HG02678 (cell line): ENCODE data around the gene ARL4C.

Experiments used
- ATAC-seq: cut with Tn5 transposase; IDR thresholded peaks from one replicate; pipeline ENCODE4 v1.9.1; 2021; ENCODE audit warnings: mild to moderate bottlenecking, moderate library complexity; ENCODE audit not compliant: unreplicated experiment

Gene ARL4C

GRCh38 chr2:234496835-234497593 lies at the start of gene ARL4C:
ARL4C (minus strand) TSS chr2:234497081; CDS start chr2:234496586, 495 bp downstream.
- peak; percentile 57 for ATAC-seq

DNA sequence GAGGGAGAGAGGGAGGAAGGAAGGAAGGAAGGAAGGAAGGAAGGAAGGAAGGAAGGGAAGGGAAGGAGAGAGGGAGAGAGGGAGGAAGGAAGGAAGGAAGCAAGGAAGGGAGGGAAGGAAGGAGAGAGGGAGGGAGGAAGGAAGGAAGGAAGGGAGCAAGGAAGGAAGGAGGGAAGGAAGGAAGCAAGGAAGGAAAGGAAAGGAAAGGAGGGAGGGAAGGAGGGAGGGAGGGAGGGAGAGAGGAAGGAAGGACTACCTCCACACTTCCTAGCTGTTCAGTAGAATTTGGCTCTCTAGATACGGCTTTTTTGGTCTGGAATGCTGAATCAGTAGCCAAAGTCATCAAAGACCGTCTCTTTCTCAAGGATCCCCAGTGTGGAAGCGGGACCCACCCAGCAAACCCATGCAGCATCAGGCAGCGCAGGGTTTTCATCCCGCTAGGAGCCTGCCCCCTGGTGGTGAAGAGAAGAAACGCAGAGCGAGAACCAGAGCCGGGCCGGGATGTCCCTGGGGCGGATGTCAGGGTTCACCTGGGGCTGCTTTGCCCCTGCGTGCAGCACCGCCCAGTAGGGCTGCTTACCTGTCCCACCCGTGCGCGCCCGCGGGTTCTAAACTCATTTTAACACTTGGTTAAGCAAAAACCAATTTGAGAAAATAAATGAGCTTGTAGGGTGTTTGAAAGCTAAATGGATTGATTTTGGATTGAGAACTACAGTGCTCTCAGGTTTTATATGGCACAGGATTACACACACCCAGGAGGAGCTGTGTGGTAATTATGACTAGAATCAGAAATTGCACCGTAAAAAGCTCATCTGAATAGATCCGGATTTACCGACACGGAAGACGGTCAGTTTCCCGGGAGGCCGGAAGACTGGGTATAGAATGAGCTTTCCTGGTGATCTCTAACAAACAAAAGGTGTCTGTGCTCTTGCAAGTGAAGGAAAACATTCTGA lies 48.1 kb upstream of the ARL4C start:
- no peak for ATAC-seq

DNA sequence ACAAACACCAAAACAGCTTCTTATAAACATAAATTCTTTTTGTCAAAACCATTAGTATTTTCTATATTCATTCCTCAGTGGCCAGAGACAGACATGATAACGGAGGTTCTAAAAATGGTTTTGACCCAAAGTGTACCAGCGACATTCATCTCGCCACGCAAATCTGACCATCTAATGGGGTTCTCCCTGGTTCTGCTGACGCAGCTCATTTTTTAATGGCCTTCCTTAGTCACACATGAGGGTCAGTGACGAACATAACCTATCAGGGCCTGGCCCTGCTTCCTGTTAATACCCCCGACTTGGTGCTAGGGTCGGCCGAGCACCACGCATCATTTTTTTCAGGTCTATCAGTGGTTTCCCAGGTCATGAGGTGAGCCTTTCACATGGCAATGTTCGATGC lies 45.9 kb upstream of the ARL4C start:
- ATAC-seq = no peak

DNA sequence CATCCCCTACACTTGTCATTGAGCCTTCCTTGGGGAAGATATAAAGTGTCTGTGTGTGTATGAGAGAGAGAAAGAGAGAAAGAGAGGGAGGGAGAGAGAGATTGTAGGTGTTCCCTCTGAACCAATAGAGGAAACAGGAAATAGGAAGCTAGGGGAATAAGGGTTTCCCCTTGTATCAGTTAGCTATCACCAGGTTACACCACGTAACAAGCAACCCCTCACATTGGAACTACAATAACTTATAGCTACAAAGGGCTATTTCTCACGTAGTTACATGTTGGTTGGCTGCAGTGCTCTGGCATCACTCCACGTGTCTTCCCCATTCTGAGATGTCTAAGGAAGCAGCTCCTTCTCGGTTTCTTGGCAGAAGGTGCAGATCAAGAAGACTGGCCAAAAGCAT lies 41.0 kb upstream of the ARL4C start:
- no peak for ATAC-seq

DNA sequence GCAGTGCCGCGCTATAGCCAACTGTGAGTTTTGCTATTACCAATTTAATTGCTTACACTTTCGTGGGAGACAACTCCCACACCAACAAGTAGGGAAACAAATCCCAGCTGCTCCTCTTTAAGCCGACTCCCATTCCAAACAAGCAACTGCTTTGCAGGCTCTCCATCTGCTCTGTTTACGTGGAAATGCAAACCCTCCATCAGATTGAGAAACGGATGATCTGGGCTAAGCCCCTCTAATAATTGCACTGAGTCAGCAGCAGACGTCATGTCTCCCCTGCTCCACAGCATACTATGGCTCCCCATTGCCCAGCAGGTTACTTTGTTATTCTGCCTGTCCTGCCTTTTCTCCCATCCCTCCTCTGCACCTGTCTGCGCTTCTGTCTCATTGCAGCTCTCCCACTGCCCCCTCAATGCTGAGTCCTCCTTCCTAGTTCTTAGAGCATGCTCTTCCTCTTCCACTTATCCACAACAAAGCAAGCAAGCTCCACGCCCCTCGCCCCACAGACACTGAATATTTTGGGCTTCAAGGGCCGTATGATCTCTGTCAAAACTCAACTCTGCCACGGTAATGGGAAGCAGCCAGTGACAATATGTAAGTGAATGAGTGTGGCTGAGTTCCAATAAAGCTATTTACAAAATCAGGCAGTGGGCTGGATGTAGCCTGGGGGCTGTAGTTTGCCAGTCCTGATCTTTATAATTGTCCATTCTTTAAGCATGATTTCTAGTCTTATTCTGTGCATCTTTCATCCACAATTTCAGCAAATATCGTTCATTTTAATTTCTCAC lies 39.5 kb upstream of the ARL4C start:
- no peak for ATAC-seq

- no peak for ATAC-seq
Measured at GRCh38 chr2:234535464-234535863, 38.6 kb upstream of the ARL4C start.

DNA sequence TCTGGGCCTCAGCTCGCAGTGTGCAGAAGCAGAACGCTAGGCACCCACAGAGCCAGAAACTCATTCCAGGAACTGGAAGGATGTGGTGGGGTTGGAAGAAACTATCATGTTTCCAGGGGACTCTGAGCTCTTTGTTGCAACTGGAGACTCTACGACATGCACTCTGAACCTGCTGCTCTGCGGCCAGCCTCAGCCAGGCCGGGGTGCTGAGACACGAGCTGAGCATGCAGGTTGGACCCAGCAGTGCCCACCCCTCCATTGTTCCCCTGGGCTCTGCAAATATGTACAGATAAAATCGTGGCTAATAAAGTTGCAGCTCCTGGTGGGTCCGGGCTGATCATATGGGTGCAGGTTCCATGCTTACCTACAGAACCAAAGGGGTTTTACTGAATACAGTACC lies 37.6 kb upstream of the ARL4C start:
- no peak for ATAC-seq

DNA sequence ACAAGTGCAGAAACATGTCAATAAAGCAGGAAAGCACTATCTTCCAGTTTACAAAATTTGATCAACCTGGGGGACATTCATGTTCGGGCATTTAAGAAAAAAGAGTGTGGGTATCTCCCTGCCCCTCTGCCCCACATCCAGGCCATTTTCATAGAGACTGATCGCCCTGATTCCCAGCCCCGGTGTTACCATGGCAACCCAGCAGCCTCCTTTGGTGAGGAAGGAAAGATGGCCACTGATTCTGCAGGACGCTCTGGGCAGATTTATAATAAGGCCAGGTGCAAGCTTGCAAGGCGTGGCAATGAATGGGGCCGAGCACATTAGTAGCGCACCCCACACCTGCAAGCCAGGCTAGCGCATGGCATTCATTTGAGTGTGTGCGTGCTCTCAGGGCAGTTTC lies 36.7 kb upstream of the ARL4C start:
- ATAC-seq = no peak

GRCh38 chr2:234528410-234529148 lies 31.7 kb upstream of the ARL4C start:
- no peak for ATAC-seq

DNA sequence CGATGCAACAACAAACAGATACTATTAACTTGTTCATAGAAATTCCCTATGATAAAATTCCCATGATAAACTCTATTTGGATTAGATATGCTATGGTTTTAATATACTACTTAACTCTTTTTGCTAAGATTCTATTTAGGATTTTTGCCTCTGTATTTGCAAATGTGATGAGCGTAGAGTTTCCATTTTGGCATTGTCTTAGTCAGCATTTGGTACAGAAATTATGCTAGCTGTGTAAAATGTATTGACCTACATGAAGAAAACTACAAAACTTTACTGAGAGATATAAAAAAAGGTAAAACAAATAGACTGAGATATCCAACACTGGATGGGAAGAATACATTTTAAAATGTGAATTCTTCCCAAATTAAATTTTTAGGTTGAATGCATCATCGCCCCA lies 29.8 kb upstream of the ARL4C start:
- no peak for ATAC-seq

DNA sequence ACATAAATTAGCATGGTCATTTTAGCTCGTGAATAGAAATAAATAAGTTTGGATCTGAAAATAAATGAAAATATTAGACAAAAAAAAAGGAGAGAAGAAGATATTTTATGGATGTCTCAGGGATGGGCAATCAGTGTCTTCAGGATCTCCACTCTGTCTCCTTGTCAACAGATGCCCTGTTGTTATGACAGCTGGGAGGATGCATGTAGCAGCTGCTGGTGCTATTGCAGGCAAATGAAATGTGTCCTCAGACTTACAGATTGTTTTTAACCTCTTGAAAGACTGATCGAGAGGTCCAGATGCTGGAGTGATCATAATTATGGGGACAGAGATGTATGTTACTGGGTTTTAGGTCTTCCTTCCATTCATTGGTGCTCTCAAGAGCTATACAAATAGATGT lies 24.7 kb upstream of the ARL4C start:
- ATAC-seq = no peak

DNA sequence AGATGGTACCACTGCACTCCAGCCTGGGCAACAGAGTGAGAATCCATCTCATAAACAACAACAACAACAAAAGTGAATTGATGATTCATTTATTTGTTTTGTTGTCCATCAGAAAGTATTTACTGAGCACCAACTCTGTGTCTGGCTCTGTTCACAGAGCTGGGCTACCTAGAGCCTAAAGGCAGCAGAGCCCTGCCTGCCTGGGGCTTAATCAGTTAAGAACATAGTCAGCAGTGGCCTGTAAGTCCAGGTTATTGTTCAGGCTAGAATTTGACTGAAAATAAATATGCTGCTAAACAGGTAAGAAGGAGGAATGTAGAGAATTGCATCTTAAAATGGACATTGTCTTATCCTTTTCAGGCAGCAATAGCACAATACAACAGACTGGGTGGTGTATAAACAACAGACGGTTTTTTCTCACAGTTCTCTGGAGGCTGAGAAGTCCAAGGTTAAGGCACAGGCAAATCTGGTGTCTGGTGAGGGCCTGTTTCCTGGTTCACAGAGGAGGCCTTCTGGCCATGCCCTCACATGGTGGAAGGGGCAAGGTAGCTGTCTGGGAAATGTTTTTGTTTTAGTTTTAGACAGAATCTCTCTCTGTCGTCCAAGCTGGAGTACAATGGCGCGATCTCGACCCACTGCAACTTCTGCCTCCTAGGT lies 22.2 kb upstream of the ARL4C start:
- ATAC-seq = no peak

- no peak for ATAC-seq
Measured at GRCh38 chr2:234517971-234518370, 21.1 kb upstream of the ARL4C start.

DNA sequence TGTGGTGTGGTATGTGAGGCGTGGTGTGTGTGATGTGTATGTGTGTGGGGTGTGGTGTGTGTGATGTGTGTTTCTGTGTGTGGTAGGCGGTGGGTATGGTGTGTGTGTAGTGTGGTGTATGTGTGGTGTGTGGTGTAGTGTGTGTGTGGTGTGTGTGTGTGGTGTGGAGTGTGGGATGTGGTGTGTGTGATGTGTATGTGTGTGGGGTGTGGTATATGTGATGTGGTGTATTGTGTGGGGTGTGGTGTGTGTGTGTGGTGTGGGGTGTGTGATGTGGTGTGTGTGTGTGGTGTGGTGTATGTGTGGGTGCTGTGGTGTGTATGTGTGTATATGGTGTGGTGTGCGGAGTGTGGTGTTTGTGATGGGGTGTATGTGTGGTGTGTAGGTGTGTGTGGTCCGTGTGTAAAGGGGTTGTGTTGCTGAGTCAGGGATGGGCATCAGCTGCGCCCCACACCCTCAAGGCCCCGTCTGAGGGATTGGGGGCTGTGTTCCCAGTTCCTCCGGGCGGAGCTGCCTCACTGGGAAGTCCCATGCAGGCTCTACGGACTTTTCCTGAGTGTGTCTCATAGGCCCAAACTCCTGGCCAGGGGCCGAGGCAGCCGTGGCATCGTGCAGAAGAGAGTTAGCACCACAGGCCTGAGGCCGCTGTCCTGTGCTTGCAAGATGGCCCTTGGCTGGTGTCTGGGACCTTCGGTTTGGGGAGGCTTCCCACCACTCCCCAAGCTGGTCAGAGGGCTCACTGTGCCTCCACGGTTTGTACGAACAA lies 18.2 kb upstream of the ARL4C start:
- ATAC-seq = no peak

DNA sequence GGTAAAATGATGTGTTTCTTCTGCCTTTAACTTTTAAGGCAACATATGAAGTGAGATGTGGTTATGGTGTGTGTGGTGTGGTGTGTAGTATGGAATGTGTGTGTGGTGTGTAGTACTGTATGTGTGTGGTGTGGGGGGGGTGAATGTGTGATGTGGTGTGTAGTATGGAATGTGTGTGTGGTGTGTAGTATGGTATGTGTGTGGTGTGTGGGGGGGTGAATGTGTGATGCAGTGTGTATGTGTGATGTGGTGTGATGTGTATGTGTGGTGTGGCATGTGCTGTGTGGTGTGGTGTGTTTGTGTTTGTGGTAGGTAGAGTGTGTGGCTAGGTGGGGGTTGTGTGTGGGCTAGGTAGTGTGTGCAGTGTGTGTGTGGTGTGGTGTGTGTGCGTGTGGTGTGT lies 17.2 kb upstream of the ARL4C start:
- ATAC-seq = no peak

DNA sequence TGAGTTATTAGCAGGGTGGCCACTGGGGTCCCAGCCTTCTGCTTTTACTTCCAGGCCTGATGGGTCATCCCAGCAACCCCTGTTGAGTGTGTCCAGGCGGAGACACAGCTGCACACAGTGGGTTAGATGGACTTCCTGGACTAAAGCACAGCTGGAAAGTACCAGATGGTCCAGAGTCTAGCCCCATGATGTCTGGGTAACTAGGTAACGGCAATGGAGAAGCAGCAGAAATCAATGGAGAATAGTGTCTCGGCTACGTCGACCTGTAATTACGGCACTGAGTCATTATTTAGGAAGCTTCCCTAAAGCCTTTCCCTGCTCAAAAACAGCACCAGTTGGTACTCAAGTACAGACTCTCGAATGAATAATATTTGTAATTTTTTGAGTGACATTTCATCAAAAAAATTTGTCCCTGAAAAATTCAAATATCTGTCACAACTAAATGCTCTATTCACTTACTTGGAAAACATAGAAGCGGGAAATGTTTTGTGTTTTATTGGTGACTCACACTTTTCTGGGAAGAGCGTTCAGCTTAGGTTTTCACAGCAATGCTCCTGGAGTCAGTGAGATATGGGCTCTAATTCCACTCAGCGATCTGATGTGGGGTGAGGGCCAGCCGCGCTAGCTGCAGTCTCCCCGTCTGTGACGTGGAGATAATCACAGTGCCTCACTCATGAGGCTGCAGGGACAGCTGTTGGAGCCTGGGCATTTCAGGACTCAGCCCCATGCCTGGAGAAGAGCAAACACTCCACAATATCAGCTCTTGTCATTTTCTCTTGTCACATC lies 16.2 kb upstream of the ARL4C start:
- no peak for ATAC-seq

- no peak for ATAC-seq
Measured at GRCh38 chr2:234502919-234503285, 6.0 kb upstream of the ARL4C start.

DNA sequence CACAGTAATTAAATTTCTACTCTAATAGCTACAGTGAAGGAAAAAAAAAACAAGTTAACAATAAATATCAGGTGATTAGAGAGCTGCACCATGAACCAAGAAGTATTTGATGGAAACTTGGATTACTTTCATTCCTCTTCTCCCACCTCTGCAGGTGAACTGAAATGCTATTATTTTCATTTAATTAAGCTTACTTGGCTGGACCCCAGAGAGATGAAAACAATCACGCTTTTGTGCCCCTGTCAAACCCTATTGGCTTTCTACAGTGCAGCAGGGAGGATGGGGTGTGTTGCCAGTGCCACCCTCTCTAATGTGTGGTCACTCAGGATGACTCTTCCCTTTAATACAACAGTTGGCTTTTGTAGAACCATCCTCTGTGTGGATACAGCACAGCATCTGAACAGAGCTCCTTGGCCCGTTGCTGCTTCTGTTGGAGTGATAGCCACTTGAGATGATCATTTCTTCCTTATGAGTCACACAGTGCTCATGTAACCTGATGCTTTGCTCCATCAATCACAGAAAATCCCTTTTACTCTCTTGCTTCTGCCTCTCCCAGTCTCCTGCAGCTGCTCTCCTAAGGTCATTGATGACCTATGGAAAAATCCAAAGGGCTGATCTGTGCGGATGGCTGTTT lies 5.5 kb upstream of the ARL4C start:
- ATAC-seq = no peak
